Keratinocyte (primary cell): ENCODE data around the gene ATP6V0A1.

Experiments used
- CTCF ChIP-seq, 3 experiments: IDR thresholded peaks in 1 of 3; conservative IDR thresholded peaks in 1 of 3; optimal IDR thresholded peaks in 1 of 3; 2 replicates in 2 of 3; 3 replicates in 1 of 3; pipeline versions ENCODE3 to v1.5.1; 2011; ENCODE audit warnings: low read length in 3 of 3, mild to moderate bottlenecking in 3 of 3, moderate library complexity in 2 of 3, control low read depth in 1 of 3, inconsistent platforms in 1 of 3; ENCODE audit not compliant: insufficient read depth in 2 of 3; ENCODE audit errors: extremely low read depth in 1 of 3
- EZH2 ChIP-seq: IDR thresholded peaks from one replicate; pipeline ENCODE4 v1.6.1; 2012; ENCODE audit warnings: inconsistent platforms, mild to moderate bottlenecking, low read length, moderate library complexity

GRCh38 chr17:42562388-42563142 lies 103.9 kb downstream of the ATP6V0A1 start:
- TF ChIP-seq CTCF (optimal IDR thresholded peaks at IDR 0.05 in 1 of 3, IDR thresholded peaks at IDR 0.05 in 1 of 3, conservative IDR thresholded peaks at IDR 0.05 in 1 of 3; ENCODE audit: extremely low read depth in 1 of 3, insufficient read depth in 2 of 3, low read length in 3 of 3) (peak in 1 of 3 experiments; percentile 10), EZH2 (no peak)
